Keratinocyte (primary cell): ENCODE results near the gene BUD31. TPM values are rescaled to one million over a fixed set of nuclear protein-coding genes. Genes with fewer than 3 reads are reported as not detected.

ENCODE experiments used
- DNase-seq: peaks from one replicate; pipeline ENCODE4 v3.0.0-alpha.2; 2011; ENCODE audit warnings: low read depth, missing footprints, low spot score
- FAIRE-seq: peaks from 2 replicates; lab custom pipeline; 2011; peaks lifted over from hg19 to GRCh38; lab: Jason Lieb, UNC
- H2AFZ ChIP-seq: 2 replicates; pipeline ENCODE4 v1.6.0; 2012; ENCODE audit warnings: low read length, control low read depth, inconsistent platforms; ENCODE audit not compliant: control insufficient read depth
- H3K27ac ChIP-seq: 2 replicates; pipeline ENCODE4 v1.5.1; 2011; ENCODE audit warnings: low read length; ENCODE audit not compliant: control insufficient read depth, insufficient read depth
- H3K27me3 ChIP-seq: 3 replicates; pipeline ENCODE4 v1.6.0; 2011; ENCODE audit warnings: low read length; ENCODE audit not compliant: control insufficient read depth, insufficient read depth; ENCODE audit errors: extremely low read depth
- H3K36me3 ChIP-seq, 2 experiments: 2 replicates in 1 of 2; 3 replicates in 1 of 2; pipeline ENCODE4 v1.5.1; 2011; ENCODE audit warnings: low read length in 2 of 2, mild to moderate bottlenecking in 1 of 2; ENCODE audit not compliant: control insufficient read depth in 2 of 2, insufficient read depth in 2 of 2; ENCODE audit errors: extremely low read depth in 1 of 2
- H3K4me1 ChIP-seq: 3 replicates; pipeline ENCODE4 v1.5.1; 2011; ENCODE audit warnings: low read length; ENCODE audit not compliant: control insufficient read depth, insufficient read depth; ENCODE audit errors: extremely low read depth
- H3K4me2 ChIP-seq: 3 replicates; pipeline ENCODE4 v1.6.0; 2011; ENCODE audit warnings: low read depth, low read length; ENCODE audit not compliant: control insufficient read depth, insufficient read depth; ENCODE audit errors: extremely low read depth
- H3K4me3 ChIP-seq, 3 experiments: fragments of 200-600 bp in 1 of 3; sonication (generic) in 1 of 3; 2 replicates in 2 of 3; 3 replicates in 1 of 3; pipeline ENCODE4 v1.5.1; 2011 to 2016; ENCODE audit warnings: low read length in 3 of 3, mild to moderate bottlenecking in 3 of 3, control low read depth in 2 of 3, inconsistent platforms in 1 of 3, low read depth in 1 of 3, mixed read lengths in 1 of 3, mixed run types in 1 of 3, moderate library complexity in 1 of 3; ENCODE audit not compliant: control insufficient read depth in 2 of 3, insufficient read depth in 2 of 3; ENCODE audit errors: extremely low read depth in 1 of 3
- H3K79me2 ChIP-seq: 2 replicates; pipeline ENCODE4 v1.6.0; 2012; ENCODE audit warnings: low read length; ENCODE audit not compliant: control insufficient read depth, insufficient read depth
- H3K9ac ChIP-seq: 3 replicates; pipeline ENCODE4 v1.6.0; 2011; ENCODE audit warnings: low read length; ENCODE audit not compliant: control insufficient read depth, insufficient read depth; ENCODE audit errors: extremely low read depth
- H3K9me1 ChIP-seq: 3 replicates; pipeline ENCODE4 v1.6.0; 2011; ENCODE audit warnings: low read length; ENCODE audit not compliant: control insufficient read depth, insufficient read depth; ENCODE audit errors: extremely low read depth
- H3K9me3 ChIP-seq: 2 replicates; pipeline ENCODE4 v1.5.1; 2012; ENCODE audit warnings: low read depth, low read length; ENCODE audit not compliant: control insufficient read depth
- H4K20me1 ChIP-seq: 3 replicates; pipeline ENCODE4 v1.6.0; 2011; ENCODE audit warnings: low read length; ENCODE audit not compliant: control insufficient read depth, insufficient read depth; ENCODE audit errors: extremely low read depth
- CTCF ChIP-seq, 3 experiments: IDR thresholded peaks in 1 of 3; conservative IDR thresholded peaks in 1 of 3; optimal IDR thresholded peaks in 1 of 3; 2 replicates in 2 of 3; 3 replicates in 1 of 3; pipeline versions ENCODE3 to v1.5.1; 2011; ENCODE audit warnings: low read length in 3 of 3, mild to moderate bottlenecking in 3 of 3, moderate library complexity in 2 of 3, control low read depth in 1 of 3, inconsistent platforms in 1 of 3; ENCODE audit not compliant: insufficient read depth in 2 of 3; ENCODE audit errors: extremely low read depth in 1 of 3
- EZH2 ChIP-seq: IDR thresholded peaks from one replicate; pipeline ENCODE4 v1.6.1; 2012; ENCODE audit warnings: inconsistent platforms, mild to moderate bottlenecking, low read length, moderate library complexity
- dilution Hi-C: fragments of 300-500 bp; cut with MboI; formaldehyde crosslinking; loops from one replicate; pipeline ENCODE4 v1.7.0; 2020; ENCODE audit warnings: low sequenced_read_pairs; ENCODE audit not compliant: extremely low pct_ligation_motif_present
- polyA plus RNA-seq, 5 experiments: library from polyadenylated mRNA; depleted of rRNA in 3 of 5; stranded (reverse) in 3 of 5; stranded (forward) in 1 of 5; unstranded in 1 of 5; fragments of >200 nt; gene quantifications; 1 replicate in 1 of 5; 2 replicates in 3 of 5; 3 replicates in 1 of 5; pipeline versions ENCODE4 v1.2.1 to v1.2.3, GENCODE V29; 2011 to 2012; ENCODE audit warnings: missing spikeins in 2 of 5, low read depth in 1 of 5, low replicate concordance in 1 of 5

Gene BUD31
- polyA plus RNA-seq, 1 donor (not counting 4 experiments of a cell fraction or from before 2014, with no cell fraction given) = 73.3 TPM

GRCh38 chr7:99433158-99433557 is 24.4 kb downstream of the BUD31 start:
- H3K4me3 ChIP-seq = no peak overlapping the region
- no peaks in the 10 kb centered on the region for H3K4me1 ChIP-seq
- no peaks in the 10 kb centered on the region for H3K9me1 ChIP-seq
- H3K36me3 ChIP-seq = peaks cover 16 to 20% of the 10 kb centered on the region in 2 experiments
- H3K27me3 ChIP-seq = no peaks in the 10 kb centered on the region
- dilution Hi-C loops = no loop called here
- DNase-seq (no peak), FAIRE-seq (no peak)
- H3K4me2 ChIP-seq = no peak overlapping the region
- H4K20me1 ChIP-seq = no peaks in the 10 kb centered on the region
- peaks cover 9% of the 10 kb centered on the region for H3K79me2 ChIP-seq
- H2AFZ ChIP-seq = no peak overlapping the region
- H3K9me3 ChIP-seq = no peaks in the 10 kb centered on the region
- TF ChIP-seq CTCF (optimal IDR thresholded peaks at IDR 0.05 in 1 of 3, IDR thresholded peaks at IDR 0.05 in 1 of 3, conservative IDR thresholded peaks at IDR 0.05 in 1 of 3; ENCODE audit: extremely low read depth in 1 of 3, insufficient read depth in 2 of 3, low read length in 3 of 3) (no peak), EZH2 (no peak)
- H3K27ac ChIP-seq = no peak overlapping the region
- no peak overlapping the region for H3K9ac ChIP-seq

- FAIRE-seq (no peak), DNase-seq (no peak)
- Histone ChIP-seq H4K20me1 (peaks cover 5% of the 10 kb centered on the region), H3K9me3 (no peaks in the 10 kb centered on the region), H3K4me1 (peaks cover 11% of the 10 kb centered on the region), H3K9ac (peak overlapping the region; percentile 90), H3K9me1 (no peaks in the 10 kb centered on the region), H3K36me3 (peaks cover 5 to 6% of the 10 kb centered on the region in 2 experiments), H3K27ac (peak overlapping the region; percentile 71), H3K27me3 (no peaks in the 10 kb centered on the region), H3K4me3 (peak overlapping the region; percentile 89 to 99 (median 94)), H3K79me2 (peaks cover 36% of the 10 kb centered on the region), H3K4me2 (peak overlapping the region; percentile 57), H2AFZ (peak overlapping the region; percentile 92)
- dilution Hi-C loops = no loop called here
- no peak for TF ChIP-seq EZH2
- no peak for TF ChIP-seq CTCF (optimal IDR thresholded peaks at IDR 0.05 in 1 of 3, IDR thresholded peaks at IDR 0.05 in 1 of 3, conservative IDR thresholded peaks at IDR 0.05 in 1 of 3; ENCODE audit: extremely low read depth in 1 of 3, insufficient read depth in 2 of 3, low read length in 3 of 3)
These were observed 29.3 kb downstream of the BUD31 start for GRCh38 chr7:99437946-99438572.
